NCI-H524 (cell line): ENCODE measurements around the gene LRRTM3.

Experiments used
- DNase-seq, 2 experiments: peaks; one replicate each; lab custom pipeline; 2025; lab: John Stamatoyannopoulos, UW

The LRRTM3 gene

GRCh38 chr10:67033878-67034277 lies 108.0 kb downstream of the LRRTM3 start:
- DNase-seq, result no peak

- DNase-seq, result no peak
Observed at GRCh38 chr10:67036808-67037207, 111.0 kb downstream of the LRRTM3 start.

GRCh38 chr10:67043041-67043440 lies 117.2 kb downstream of the LRRTM3 start:
- DNase-seq, result no peak

GRCh38 chr10:67045404-67045803 lies 119.6 kb downstream of the LRRTM3 start:
- DNase-seq, result no peak

- no peak for DNase-seq
Observed at GRCh38 chr10:67046507-67046906, 120.7 kb downstream of the LRRTM3 start.

- no peak for DNase-seq
Observed at GRCh38 chr10:67049988-67050387, 124.2 kb downstream of the LRRTM3 start.

- DNase-seq, result no peak
Observed at GRCh38 chr10:67050415-67050814, 124.6 kb downstream of the LRRTM3 start.

- no peak for DNase-seq
Observed at GRCh38 chr10:67072654-67073053, 146.8 kb downstream of the LRRTM3 start.

- DNase-seq, result no peak
Observed at GRCh38 chr10:67075491-67075971, 149.7 kb downstream of the LRRTM3 start.

- DNase-seq, result no peak
Observed at GRCh38 chr10:67076144-67076543, 150.3 kb downstream of the LRRTM3 start.

GRCh38 chr10:67077376-67077775 lies 151.5 kb downstream of the LRRTM3 start:
- no peak for DNase-seq

- DNase-seq, result no peak
Observed at GRCh38 chr10:67079126-67079525, 153.3 kb downstream of the LRRTM3 start.

GRCh38 chr10:67086327-67087134 lies 160.7 kb downstream of the LRRTM3 start:
- DNase-seq, result no peak

GRCh38 chr10:67087135-67087425 lies 161.2 kb downstream of the LRRTM3 start:
- DNase-seq, result no peak

GRCh38 chr10:67088036-67088435 lies 162.2 kb downstream of the LRRTM3 start:
- DNase-seq, result no peak

- no peak for DNase-seq
Observed at GRCh38 chr10:67095531-67095930, 169.7 kb downstream of the LRRTM3 start.

GRCh38 chr10:67098461-67098860 lies 172.6 kb downstream of the LRRTM3 start:
- DNase-seq, result no peak

- DNase-seq, result no peak
Observed at GRCh38 chr10:67100951-67101350, 175.1 kb downstream of the LRRTM3 start.

- no peak for DNase-seq
Observed at GRCh38 chr10:67107670-67108069, 181.8 kb downstream of the LRRTM3 start.

- peak; percentile 66 to 82 for DNase-seq
Observed at GRCh38 chr10:67110286-67110685, 184.4 kb downstream of the LRRTM3 start.

- peak in 1 of 2 experiments; percentile 3 for DNase-seq
Observed at GRCh38 chr10:67112765-67113164, 186.9 kb downstream of the LRRTM3 start.

GRCh38 chr10:67114945-67115344 lies 189.1 kb downstream of the LRRTM3 start:
- no peak for DNase-seq

- DNase-seq, result no peak
Observed at GRCh38 chr10:67115972-67116371, 190.1 kb downstream of the LRRTM3 start.

GRCh38 chr10:67119651-67120050 lies 193.8 kb downstream of the LRRTM3 start:
- DNase-seq, result no peak
